HEK293T (cell line): ENCODE measurements around the gene DNAH17.

Experiments
- BHLHE40 ChIP-seq: fragments of 450-650 bp; IDR thresholded peaks from 2 replicates; pipeline ENCODE4 v1.6.1; 2016; ENCODE audit warnings: mild to moderate bottlenecking, moderate library complexity, borderline replicate concordance
- FOXA1 ChIP-seq: fragments of 450-650 bp; IDR thresholded peaks from 2 replicates; pipeline ENCODE4 v1.6.1; 2016; ENCODE audit warnings: mild to moderate bottlenecking
- FOXM1 ChIP-seq: fragments of 450-650 bp; IDR thresholded peaks from 2 replicates; pipeline ENCODE4 v1.6.1; 2017; ENCODE audit warnings: mild to moderate bottlenecking, borderline replicate concordance
- SP1 ChIP-seq: fragments of 450-650 bp; IDR thresholded peaks from 2 replicates; pipeline ENCODE4 v1.6.1; 2017
- ZNF384 ChIP-seq: fragments of 450-650 bp; IDR thresholded peaks from 2 replicates; pipeline ENCODE4 v1.6.1; 2016

DNA sequence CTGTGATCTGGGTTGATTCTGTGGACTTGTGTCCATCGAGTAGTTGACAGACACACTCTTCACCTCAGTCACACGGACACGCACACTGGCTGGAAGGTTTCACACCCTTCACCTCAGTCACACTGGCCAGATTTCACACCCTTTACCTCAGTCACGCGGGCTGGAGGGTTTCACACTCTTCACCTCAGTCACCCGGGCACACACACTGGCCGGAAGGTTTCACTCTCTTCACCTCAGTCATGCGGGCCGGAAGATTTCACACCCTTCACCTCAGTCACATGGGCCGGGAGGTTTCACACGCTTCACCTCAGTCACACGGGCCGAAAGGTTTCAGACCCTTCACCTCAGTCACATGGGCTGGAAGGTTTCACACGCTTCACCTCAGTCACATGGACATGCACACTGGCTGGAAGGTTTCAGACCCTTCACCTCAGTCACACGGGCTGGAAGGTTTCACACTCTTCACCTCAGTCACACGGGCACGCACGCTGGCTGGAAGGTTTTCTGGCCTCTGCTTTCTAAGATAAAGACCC is 102.5 kb downstream of the DNAH17 start:
- TF ChIP-seq BHLHE40 (no peak), SP1 (no peak), ZNF384 (no peak), FOXA1 (no peak), FOXM1 (no peak)
